Measurements from ENCODE around the gene CD59. TPM values are rescaled to one million over a fixed set of nuclear protein-coding genes. Genes with fewer than 3 reads are reported as not detected.

CD59 gene
- polyA plus RNA-seq, 3 donors = 3.7 to 34.9 (median 21.1) TPM

- Histone ChIP-seq H3K36me3 (replicated peaks in 1 of 2; ENCODE audit: control insufficient read depth in 1 of 2, insufficient read depth in 2 of 2, low read length in 2 of 2) (no peaks in the 10 kb centered on the region), H3K4me3 (replicated peaks in 1 of 3; ENCODE audit: low read depth in 2 of 3, low read length in 3 of 3) (no peak overlapping the region), H3K27ac (ENCODE audit: low read depth in 1 of 2, low read length in 2 of 2) (no peak overlapping the region), H3K4me2 (replicated peaks; ENCODE audit: extremely low read depth, low read length, poor library complexity, severe bottlenecking) (no peak overlapping the region), H3K79me2 (ENCODE audit: insufficient read depth, low read length) (no peaks in the 10 kb centered on the region), H4K20me1 (ENCODE audit: insufficient read depth, low read length) (no peaks in the 10 kb centered on the region), H3K4me1 (ENCODE audit: control insufficient read depth in 1 of 2, insufficient read depth in 2 of 2, low read length in 2 of 2) (no peaks in the 10 kb centered on the region), H2AFZ (ENCODE audit: insufficient read depth, low read depth, low read length, poor library complexity, severe bottlenecking) (no peak overlapping the region), H3K27me3 (ENCODE audit: control insufficient read depth in 2 of 2, insufficient read depth in 2 of 2, low read length in 2 of 2) (no peaks in the 10 kb centered on the region), H3K9me3 (replicated peaks in 1 of 2; ENCODE audit: control insufficient read depth in 1 of 2, insufficient read depth in 1 of 2, low read length in 2 of 2) (peaks cover 0 to 3% of the 10 kb centered on the region in 2 donors), H3K9ac (ENCODE audit: insufficient read depth, low read length, poor library complexity, severe bottlenecking) (no peak overlapping the region)
- Mint-ChIP-seq H3K9me3 (peaks cover 0 to 8% (median 4%) of the 10 kb centered on the region in 7 donors), H3K4me3 (no peak overlapping the region), H3K36me3 (no peaks in the 10 kb centered on the region), H3K27me3 (ENCODE audit: low read depth in 3 of 3) (peaks cover 0 to 3% (median 1%) of the 10 kb centered on the region in 3 donors), H3K27ac (no peak overlapping the region), H3K4me1 (no peaks in the 10 kb centered on the region)
- WGBS (ENCODE audit: insufficient coverage) = no CpG with 5 or more reads among the region's 4 CpGs
- DNase-seq = no peak
- intact Hi-C loops (cut with micrococcal nuclease) = loop anchor here in 1 of 2 donors (10.0 kb wide), 1 partner anchor 324 kb away; no protein-coding TSS in a partner anchor
- TF ChIP-seq CTCF (IDR thresholded peaks at IDR 0.05) = no peak
These were observed 47.1 kb downstream of the CD59 start for GRCh38 chr11:33689085-33689484.

GRCh38 chr11:33687733-33688479 is 48.3 kb downstream of the CD59 start:
- Histone ChIP-seq H3K27ac (ENCODE audit: low read depth in 1 of 2, low read length in 2 of 2) (no peak overlapping the region), H3K79me2 (ENCODE audit: insufficient read depth, low read length) (no peaks in the 10 kb centered on the region), H3K27me3 (ENCODE audit: control insufficient read depth in 2 of 2, insufficient read depth in 2 of 2, low read length in 2 of 2) (no peaks in the 10 kb centered on the region), H3K9me3 (replicated peaks in 1 of 2; ENCODE audit: control insufficient read depth in 1 of 2, insufficient read depth in 1 of 2, low read length in 2 of 2) (peaks cover 0 to 3% of the 10 kb centered on the region in 2 donors), H3K4me3 (replicated peaks in 1 of 3; ENCODE audit: low read depth in 2 of 3, low read length in 3 of 3) (no peak overlapping the region), H3K4me1 (ENCODE audit: control insufficient read depth in 1 of 2, insufficient read depth in 2 of 2, low read length in 2 of 2) (no peaks in the 10 kb centered on the region), H3K4me2 (replicated peaks; ENCODE audit: extremely low read depth, low read length, poor library complexity, severe bottlenecking) (no peak overlapping the region), H3K36me3 (replicated peaks in 1 of 2; ENCODE audit: control insufficient read depth in 1 of 2, insufficient read depth in 2 of 2, low read length in 2 of 2) (no peaks in the 10 kb centered on the region), H4K20me1 (ENCODE audit: insufficient read depth, low read length) (no peaks in the 10 kb centered on the region), H3K9ac (ENCODE audit: insufficient read depth, low read length, poor library complexity, severe bottlenecking) (no peak overlapping the region), H2AFZ (ENCODE audit: insufficient read depth, low read depth, low read length, poor library complexity, severe bottlenecking) (no peak overlapping the region)
- peaks cover 0 to 8% (median 4%) of the 10 kb centered on the region in 7 donors for H3K9me3 Mint-ChIP-seq
- peak; percentile 39 for TF ChIP-seq CTCF (IDR thresholded peaks at IDR 0.05)
- intact Hi-C loops (cut with micrococcal nuclease) = loop anchor here in 1 of 2 donors (10.0 kb wide), 1 partner anchor 323 kb away; no protein-coding TSS in a partner anchor
- peaks cover 0 to 3% (median 1%) of the 10 kb centered on the region in 3 donors for H3K27me3 Mint-ChIP-seq (ENCODE audit: low read depth in 3 of 3)
- no peak overlapping the region for H3K27ac Mint-ChIP-seq
- no peaks in the 10 kb centered on the region for H3K4me1 Mint-ChIP-seq
- no CpG with 5 or more reads among the region's 2 CpGs for WGBS (ENCODE audit: insufficient coverage)
- no peak overlapping the region for H3K4me3 Mint-ChIP-seq
- peak in 1 of 3 donors; percentile 11 for DNase-seq
- H3K36me3 Mint-ChIP-seq = no peaks in the 10 kb centered on the region

Data from CD14-positive monocyte (primary cell).